ENCODE data around the gene SEPTIN12. TPM values are rescaled to one million over a fixed set of nuclear protein-coding genes. Genes with fewer than 3 reads are reported as not detected.

SEPTIN12 gene
- total and polyA plus RNA-seq, 2 of the 4 experiments (the other 2 are of a cell fraction) = not detected

- dilution Hi-C loops (cut with HindIII; ENCODE audit: low sequenced_read_pairs, unreplicated experiment) (no loop called here), intact Hi-C loops (cut with micrococcal nuclease) (no loop called here), in situ Hi-C loops (cut with MboI; ENCODE audit: low sequenced_read_pairs) (no loop called here)
- Histone ChIP-seq H2AK9ac (replicated peaks; ENCODE audit: low read depth, low read length, poor library complexity) (no peak overlapping the region), H3K9ac (ENCODE audit: low read depth, low read length) (no peak overlapping the region), H2BK15ac (ENCODE audit: low read depth, low read length) (no peak overlapping the region), H2BK20ac (ENCODE audit: low read depth, low read length) (no peak overlapping the region), H4K8ac (ENCODE audit: low read depth in 2 of 2, low read length in 2 of 2) (no peak overlapping the region), H2BK5ac (ENCODE audit: low read depth, low read length, poor library complexity, severe bottlenecking) (no peak overlapping the region), H3K4me1 (ENCODE audit: control insufficient read depth, insufficient read depth, low read length) (no peaks in the 10 kb centered on the region), H3K9me3 (ENCODE audit: control insufficient read depth, insufficient read depth, low read length) (no peaks in the 10 kb centered on the region), H3K27ac (ENCODE audit: insufficient read depth, low read length) (no peak overlapping the region), H3K27me3 (ENCODE audit: control insufficient read depth, insufficient read depth, low read length) (0 out of 2 replicates have a peak, but pooled peaks cover 2% of the 10 kb centered on the region), H4K20me1 (ENCODE audit: insufficient read depth, low read length) (no peaks in the 10 kb centered on the region), H4K5ac (ENCODE audit: low read depth, low read length) (no peak overlapping the region), H3K56ac (ENCODE audit: extremely low read depth, insufficient read depth, low read length) (no peak overlapping the region), H2BK120ac (ENCODE audit: low read depth, low read length) (no peak overlapping the region), H3K23ac (ENCODE audit: low read depth, low read length) (no peak overlapping the region), H2AFZ (replicated peaks; ENCODE audit: low read length, poor library complexity) (no peak overlapping the region), H3K14ac (replicated peaks; ENCODE audit: low read depth, low read length) (no peak overlapping the region), H3K4me2 (ENCODE audit: low read depth, low read length) (no peak overlapping the region), H3K9me1 (ENCODE audit: insufficient read depth, low read length) (no peaks in the 10 kb centered on the region), H3K4me3 (ENCODE audit: insufficient read depth, low read depth, low read length) (no peak overlapping the region), H3K4ac (ENCODE audit: low read depth, low read length) (no peak overlapping the region), H2AK5ac (ENCODE audit: low read depth, low read length) (no peak overlapping the region), H3K18ac (ENCODE audit: low read depth, low read length) (no peak overlapping the region), H3K36me3 (ENCODE audit: control insufficient read depth, insufficient read depth, low read length) (no peaks in the 10 kb centered on the region), H3K79me1 (ENCODE audit: low read depth in 1 of 2, low read length in 2 of 2) (no peaks in the 10 kb centered on the region), H4K91ac (ENCODE audit: insufficient read depth, low read depth, low read length) (no peak overlapping the region)
- TF ChIP-seq POLR2A (IDR thresholded peaks at IDR 0.05; ENCODE audit: low read depth, low read length) = no peak
- TF ChIP-seq CEBPB (IDR thresholded peaks at IDR 0.05; ENCODE audit: low read depth, low read length) = no peak
- no peak for TF ChIP-seq RCOR1 (IDR thresholded peaks at IDR 0.05; ENCODE audit: insufficient replicate concordance, low read length)
- TF ChIP-seq NFE2L2 (IDR thresholded peaks at IDR 0.05; ENCODE audit: low read depth, low read length) = no peak
- TF ChIP-seq MAFK (IDR thresholded peaks at IDR 0.05; ENCODE audit: low read depth, low read length) = no peak
- no peak for TF ChIP-seq USF2 (IDR thresholded peaks at IDR 0.05; ENCODE audit: low read depth, low read length)
- TF ChIP-seq MAZ (IDR thresholded peaks at IDR 0.05; ENCODE audit: borderline replicate concordance, low read depth, low read length) = no peak
- no peak for TF ChIP-seq ELK1 (IDR thresholded peaks at IDR 0.05; ENCODE audit: borderline replicate concordance, low read depth, low read length)
- no peak for TF ChIP-seq CHD1 (IDR thresholded peaks at IDR 0.05; ENCODE audit: low read depth, low read length)
- no peak for TF ChIP-seq FOS (IDR thresholded peaks at IDR 0.05; ENCODE audit: low read depth, low read length)
- no peak for TF ChIP-seq MXI1 (IDR thresholded peaks at IDR 0.05; ENCODE audit: borderline replicate concordance, low read depth, low read length)
- TF ChIP-seq RAD21 (IDR thresholded peaks at IDR 0.05; ENCODE audit: low read length) = no peak
- no peak for TF ChIP-seq BHLHE40 (IDR thresholded peaks at IDR 0.05; ENCODE audit: low read depth, low read length)
- no peak for TF ChIP-seq SMC3 (IDR thresholded peaks at IDR 0.05; ENCODE audit: low read depth, low read length)
- TF ChIP-seq CTCF (conservative IDR thresholded peaks at IDR 0.05; ENCODE audit: low read depth, low read length) = no peak
- TF ChIP-seq RFX5 (IDR thresholded peaks at IDR 0.05; ENCODE audit: low read depth, low read length) = no peak
- ChIA-PET CTCF (no interaction called here), POLR2A (ENCODE audit: unreplicated experiment) (no interaction called here)
- 40% methylated on average over 1 of the region's 13 CpGs; no CpG with 5 or more reads in 1 of the 2 experiments for WGBS, 2 experiments (ENCODE audit: extremely low coverage in 2 of 2, insufficient read length in 1 of 2)
- ATAC-seq (ENCODE audit: low read depth) (no peak), DNase-seq (no peak)
- no TSS peak for BruUV-seq (replicated peaks)
Observed at GRCh38 chr16:4775005-4775404, 13.1 kb downstream of the SEPTIN12 start.

Measured in IMR-90 (cell line).